PFSK-1 (cell line): ENCODE data around the gene CDC42BPB.

Experiments used
- FOXP2 ChIP-seq: optimal IDR thresholded peaks from 2 replicates; pipeline ENCODE3; 2011; ENCODE audit warnings: borderline replicate concordance, control low read depth, inconsistent platforms; ENCODE audit not compliant: insufficient read depth; ENCODE audit errors: extremely low read length, extremely low read depth
- POLR2AphosphoS5 ChIP-seq: IDR thresholded peaks from 2 replicates; pipeline ENCODE4 v1.6.1; 2012; ENCODE audit warnings: low read depth, mild to moderate bottlenecking, control low read depth, low read length, moderate library complexity
- REST ChIP-seq, 2 experiments: IDR thresholded peaks; 2 replicates each; pipeline versions ENCODE4 v1.6.1 to v1.8.0; 2011 to 2012; ENCODE audit warnings: low read depth in 2 of 2, low read length in 2 of 2, control low read depth in 1 of 2, inconsistent platforms in 1 of 2, mild to moderate bottlenecking in 1 of 2, moderate library complexity in 1 of 2; ENCODE audit not compliant: insufficient read depth in 1 of 2
- SIN3A ChIP-seq: IDR thresholded peaks from 2 replicates; pipeline ENCODE4 v1.6.1; 2012; ENCODE audit warnings: mild to moderate bottlenecking, low read length, moderate library complexity, borderline replicate concordance; ENCODE audit not compliant: insufficient read depth
- TAF1 ChIP-seq: IDR thresholded peaks from 2 replicates; pipeline ENCODE4 v1.6.1; 2012; ENCODE audit warnings: low read length, control low read depth, borderline replicate concordance; ENCODE audit not compliant: insufficient read depth

Gene CDC42BPB

GRCh38 chr14:102931580-102932285 lies 125.6 kb downstream of the CDC42BPB start:
- TF ChIP-seq SIN3A (no peak), TAF1 (no peak), POLR2AphosphoS5 (no peak), FOXP2 (no peak), REST (IDR thresholded peaks at IDR 0.05; ENCODE audit: insufficient read depth in 1 of 2, low read depth in 2 of 2, low read length in 2 of 2) (no peak)

GRCh38 chr14:102930753-102931579 lies 126.4 kb downstream of the CDC42BPB start:
- no peak for TF ChIP-seq SIN3A
- no peak for TF ChIP-seq FOXP2
- TF ChIP-seq POLR2AphosphoS5: no peak
- TF ChIP-seq REST (IDR thresholded peaks at IDR 0.05; ENCODE audit: insufficient read depth in 1 of 2, low read depth in 2 of 2, low read length in 2 of 2): no peak
- no peak for TF ChIP-seq TAF1

- TF ChIP-seq SIN3A (no peak), TAF1 (no peak), FOXP2 (no peak), REST (IDR thresholded peaks at IDR 0.05; ENCODE audit: insufficient read depth in 1 of 2, low read depth in 2 of 2, low read length in 2 of 2) (no peak)
Measured at GRCh38 chr14:102930138-102930752, 127.1 kb downstream of the CDC42BPB start.

GRCh38 chr14:102929241-102930137 lies 127.9 kb downstream of the CDC42BPB start:
- TF ChIP-seq SIN3A (no peak), FOXP2 (no peak), TAF1 (no peak), POLR2AphosphoS5 (no peak), REST (IDR thresholded peaks at IDR 0.05; ENCODE audit: insufficient read depth in 1 of 2, low read depth in 2 of 2, low read length in 2 of 2) (no peak)
